ENCODE data around the gene CRTC1. TPM values are rescaled to one million over a fixed set of nuclear protein-coding genes. Genes with fewer than 3 reads are reported as not detected.

Gene CRTC1
- total RNA-seq, 4 donors from 2014 or later, result 3.8 to 8.9 (median 6.3) TPM

DNA sequence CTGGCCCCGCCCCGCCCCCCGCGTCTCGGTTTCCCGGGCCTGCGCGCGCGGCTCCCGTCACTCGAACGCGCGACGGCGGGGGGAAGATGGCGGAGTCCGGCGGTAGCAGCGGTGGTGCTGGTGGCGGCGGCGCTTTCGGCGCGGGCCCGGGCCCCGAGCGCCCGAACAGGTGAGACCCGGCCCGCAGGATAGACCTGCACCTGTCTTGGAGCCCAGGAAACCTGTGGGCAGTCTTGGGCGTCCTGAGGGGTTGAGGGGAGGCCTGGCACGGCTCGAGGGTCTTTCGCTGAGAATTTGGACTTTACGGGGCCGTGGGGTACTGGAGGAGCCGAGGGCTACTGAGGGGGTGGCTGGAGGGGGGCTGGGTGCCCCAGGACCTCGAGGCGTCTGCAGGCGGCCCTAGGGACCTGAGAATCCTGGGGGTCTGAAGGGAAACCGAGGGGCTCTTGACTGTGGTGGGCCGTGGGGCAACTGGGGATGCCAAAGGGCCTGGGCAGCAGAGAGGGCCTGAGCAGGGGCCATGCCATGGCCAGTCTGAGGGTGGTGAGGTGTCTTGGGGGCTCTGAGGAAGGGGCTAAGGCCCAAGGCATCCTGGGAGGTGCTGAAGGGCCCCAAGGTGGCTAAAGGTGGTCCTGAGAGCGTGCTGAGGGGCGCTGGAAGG lies 46.4 kb upstream of the CRTC1 start, which contains the start of gene KLHL26:
Gene KLHL26, plus strand, starts transcription at position 60 of the 661 bp plus-strand sequence. Its CDS starts 27 bp downstream, at position 87.
- 10 to 58% methylated on average over 2 of the region's 47 CpGs for WGBS, 2 donors (ENCODE audit: low coverage in 1 of 2)
- Histone ChIP-seq H3K27ac (peak within 1 kb of the TSS; percentile 55 to 89 (median 86)), H3K4me1 (peaks cover 0 to 42% (median 7%) of the 10 kb centered on the region in 3 donors), H3K36me3 (peaks cover 0 to 5% of the 10 kb centered on the region in 2 donors), H3K4me3 (peak within 1 kb of the TSS; percentile 62 to 73), H3K27me3 (no peaks in the 10 kb centered on the region), H3K9me3 (no peaks in the 10 kb centered on the region)
- TF ChIP-seq, protein P1, sequence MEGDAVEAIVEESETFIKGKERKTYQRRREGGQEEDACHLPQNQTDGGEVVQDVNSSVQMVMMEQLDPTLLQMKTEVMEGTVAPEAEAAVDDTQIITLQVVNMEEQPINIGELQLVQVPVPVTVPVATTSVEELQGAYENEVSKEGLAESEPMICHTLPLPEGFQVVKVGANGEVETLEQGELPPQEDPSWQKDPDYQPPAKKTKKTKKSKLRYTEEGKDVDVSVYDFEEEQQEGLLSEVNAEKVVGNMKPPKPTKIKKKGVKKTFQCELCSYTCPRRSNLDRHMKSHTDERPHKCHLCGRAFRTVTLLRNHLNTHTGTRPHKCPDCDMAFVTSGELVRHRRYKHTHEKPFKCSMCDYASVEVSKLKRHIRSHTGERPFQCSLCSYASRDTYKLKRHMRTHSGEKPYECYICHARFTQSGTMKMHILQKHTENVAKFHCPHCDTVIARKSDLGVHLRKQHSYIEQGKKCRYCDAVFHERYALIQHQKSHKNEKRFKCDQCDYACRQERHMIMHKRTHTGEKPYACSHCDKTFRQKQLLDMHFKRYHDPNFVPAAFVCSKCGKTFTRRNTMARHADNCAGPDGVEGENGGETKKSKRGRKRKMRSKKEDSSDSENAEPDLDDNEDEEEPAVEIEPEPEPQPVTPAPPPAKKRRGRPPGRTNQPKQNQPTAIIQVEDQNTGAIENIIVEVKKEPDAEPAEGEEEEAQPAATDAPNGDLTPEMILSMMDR (IDR thresholded peaks at IDR 0.05), result peak in 2 of 4 experiments; percentile 9 to 15
- peak; percentile 70 to 76 for TF ChIP-seq POLR2A (IDR thresholded peaks at IDR 0.05)
- TF ChIP-seq POLR2AphosphoS5 (IDR thresholded peaks at IDR 0.05), result peak; percentile 78
- TF ChIP-seq EP300 (IDR thresholded peaks at IDR 0.05), result no peak
- no peak for ATAC-seq

- Histone ChIP-seq H3K27me3 (no peaks in the 10 kb centered on the region), H3K27ac (peak overlapping the region; percentile 55 to 89 (median 86)), H3K4me3 (peak overlapping the region; percentile 62 to 73), H3K36me3 (peaks cover 0 to 5% of the 10 kb centered on the region in 2 donors), H3K4me1 (peaks cover 0 to 42% (median 7%) of the 10 kb centered on the region in 3 donors), H3K9me3 (no peaks in the 10 kb centered on the region)
- ATAC-seq, result no peak
- 18% methylated on average over 3 of the region's 3 CpGs; no CpG with 5 or more reads in 1 of the 2 donors for WGBS, 2 donors (ENCODE audit: low coverage in 1 of 2)
- TF ChIP-seq, protein P1 (IDR thresholded peaks at IDR 0.05), result peak in 2 of 4 experiments; percentile 11 to 27
- TF ChIP-seq EP300 (IDR thresholded peaks at IDR 0.05) (no peak), POLR2A (IDR thresholded peaks at IDR 0.05) (no peak), POLR2AphosphoS5 (IDR thresholded peaks at IDR 0.05) (no peak)
These were observed 45.5 kb upstream of the CRTC1 start for GRCh38 chr19:18637673-18638630.

- ATAC-seq, result no peak
- peaks cover 0 to 51% (median 12%) of the 10 kb centered on the region in 3 donors for H3K4me1 ChIP-seq
- 37 to 51% methylated on average over 5 to 8 of the region's 8 CpGs for WGBS, 2 donors (ENCODE audit: low coverage in 1 of 2)
- peaks cover 0 to 5% of the 10 kb centered on the region in 2 donors for H3K36me3 ChIP-seq
- H3K27ac ChIP-seq, result peak overlapping the region in 1 of 4 donors; percentile 38
- no peak overlapping the region for H3K4me3 ChIP-seq
- TF ChIP-seq, protein P1 (IDR thresholded peaks at IDR 0.05), result no peak
- no peak for TF ChIP-seq POLR2AphosphoS5 (IDR thresholded peaks at IDR 0.05)
- TF ChIP-seq EP300 (IDR thresholded peaks at IDR 0.05), result no peak
- TF ChIP-seq POLR2A (IDR thresholded peaks at IDR 0.05), result no peak
- no peaks in the 10 kb centered on the region for H3K9me3 ChIP-seq
- H3K27me3 ChIP-seq, result no peaks in the 10 kb centered on the region
These were observed 43.7 kb upstream of the CRTC1 start for GRCh38 chr19:18639706-18640243.

DNA sequence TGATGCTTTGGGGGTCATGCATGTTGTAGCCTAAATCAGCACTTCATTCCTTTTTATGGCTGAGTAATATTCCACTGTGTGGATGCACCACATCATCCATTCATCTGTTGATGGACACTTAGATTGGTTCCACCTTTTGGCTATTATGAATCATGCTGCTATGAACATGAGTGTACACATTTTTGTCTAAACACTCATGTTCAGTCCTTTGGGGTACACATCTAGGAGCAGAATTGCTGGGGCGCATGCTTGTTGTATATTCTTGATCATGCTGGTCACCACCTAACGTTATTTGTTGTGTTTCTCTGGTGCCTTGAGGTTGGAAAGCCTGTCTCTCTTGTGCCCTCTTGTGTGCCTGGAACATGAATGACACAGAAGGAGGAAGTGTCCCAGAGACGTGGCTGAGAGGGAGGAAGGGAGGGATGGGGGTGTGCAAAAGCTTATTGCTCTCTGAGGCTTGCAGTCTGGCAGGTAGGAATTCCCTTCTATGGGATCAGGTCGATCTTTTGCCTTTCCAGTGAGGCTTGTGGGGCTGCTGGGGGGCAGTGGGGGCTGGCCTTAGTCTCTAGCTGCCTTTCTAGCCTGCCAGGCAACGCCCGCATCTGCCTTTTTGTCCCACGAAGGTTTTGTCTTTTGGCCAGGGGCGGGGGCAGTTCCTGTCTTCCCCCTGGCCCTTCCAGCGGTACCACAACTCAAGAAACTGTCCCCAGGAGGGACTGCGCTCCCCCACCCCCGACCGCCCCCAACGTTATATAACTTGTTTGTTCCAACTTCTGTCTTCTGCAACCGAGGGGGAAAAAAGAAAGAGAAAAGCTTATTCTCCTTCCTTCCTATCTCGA lies 39.1 kb upstream of the CRTC1 start:
- no peak for ATAC-seq
- peaks cover 2 to 64% (median 26%) of the 10 kb centered on the region in 3 donors for H3K4me1 ChIP-seq
- TF ChIP-seq POLR2AphosphoS5 (IDR thresholded peaks at IDR 0.05) (no peak), EP300 (IDR thresholded peaks at IDR 0.05) (no peak), POLR2A (IDR thresholded peaks at IDR 0.05) (no peak)
- TF ChIP-seq, protein P1 (IDR thresholded peaks at IDR 0.05), result no peak
- peak overlapping the region in 3 of 4 donors; percentile 67 to 73 (median 71) for H3K27ac ChIP-seq
- H3K4me3 ChIP-seq, result peak overlapping the region in 1 of 2 donors; percentile 33
- H3K9me3 ChIP-seq, result no peaks in the 10 kb centered on the region
- peaks cover 0 to 5% of the 10 kb centered on the region in 2 donors for H3K36me3 ChIP-seq
- no peaks in the 10 kb centered on the region for H3K27me3 ChIP-seq
- 43% methylated on average over 2 to 10 of the region's 15 CpGs for WGBS, 2 donors (ENCODE audit: low coverage in 1 of 2)

Data from gastroesophageal sphincter (tissue), 4 donors.